ENCODE data around the gene PPARG.

GRCh38 chr3:12464181-12464580, 175.3 kb downstream of the PPARG start:
- TF ChIP-seq CTCF (IDR thresholded peaks at IDR 0.05; ENCODE audit: low read length) (no peak), EZH2 (IDR thresholded peaks at IDR 0.05; ENCODE audit: borderline replicate concordance, low read length) (no peak)
